ENCODE data around the gene TMPRSS13. TPM values are rescaled to one million over a fixed set of nuclear protein-coding genes. Genes with fewer than 3 reads are reported as not detected.

TMPRSS13 gene
- polyA plus RNA-seq, 3 donors: 0.17 to 2.4 (median 0.37) TPM

DNA sequence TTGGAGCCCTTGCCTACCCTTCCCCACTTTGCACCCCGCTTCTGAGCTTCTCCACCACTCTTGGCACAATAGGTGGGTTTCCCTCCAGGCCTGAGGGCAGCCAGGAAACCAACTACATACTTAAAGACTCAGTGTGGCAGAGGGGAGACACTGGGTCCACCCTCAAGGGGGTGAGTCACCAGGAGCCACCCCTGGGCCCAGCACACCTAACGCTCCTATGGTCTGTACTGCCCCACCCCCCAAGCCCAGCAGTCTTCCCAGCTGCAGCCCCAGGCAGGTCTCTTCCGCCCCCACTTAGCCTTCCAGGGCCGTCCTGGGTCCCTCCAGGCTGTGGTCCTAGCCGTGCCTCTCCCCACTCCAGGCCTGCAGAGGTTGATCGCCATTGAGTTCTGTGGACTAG, 3.2 kb upstream of the TMPRSS13 start:
- intact Hi-C loops (cut with micrococcal nuclease): no loop called here
- H2AFZ ChIP-seq (ENCODE audit: insufficient read depth, low read depth, low read length, poor library complexity, severe bottlenecking): no peak overlapping the region
- peaks cover 29 to 36% of the 10 kb centered on the region in 2 donors for H3K4me1 ChIP-seq (ENCODE audit: control insufficient read depth in 1 of 2, insufficient read depth in 2 of 2, low read length in 2 of 2)
- H4K20me1 ChIP-seq (ENCODE audit: insufficient read depth, low read length): no peaks in the 10 kb centered on the region
- H3K79me2 ChIP-seq (ENCODE audit: insufficient read depth, low read length): no peaks in the 10 kb centered on the region
- no peak overlapping the region for H3K4me2 ChIP-seq (replicated peaks; ENCODE audit: extremely low read depth, low read length, poor library complexity, severe bottlenecking)
- no peak overlapping the region for H3K27ac ChIP-seq (ENCODE audit: low read depth in 1 of 2, low read length in 2 of 2)
- H3K9ac ChIP-seq (ENCODE audit: insufficient read depth, low read length, poor library complexity, severe bottlenecking): no peak overlapping the region
- H3K9me3 Mint-ChIP-seq: peaks cover 0 to 1% (median 0%) of the 10 kb centered on the region in 7 donors
- H3K9me3 ChIP-seq (replicated peaks in 1 of 2; ENCODE audit: control insufficient read depth in 1 of 2, insufficient read depth in 1 of 2, low read length in 2 of 2): no peaks in the 10 kb centered on the region
- H3K4me1 Mint-ChIP-seq: peaks cover 46% of the 10 kb centered on the region
- no peaks in the 10 kb centered on the region for H3K27me3 ChIP-seq (ENCODE audit: control insufficient read depth in 2 of 2, insufficient read depth in 2 of 2, low read length in 2 of 2)
- no peaks in the 10 kb centered on the region for H3K36me3 Mint-ChIP-seq
- TF ChIP-seq, protein P1, sequence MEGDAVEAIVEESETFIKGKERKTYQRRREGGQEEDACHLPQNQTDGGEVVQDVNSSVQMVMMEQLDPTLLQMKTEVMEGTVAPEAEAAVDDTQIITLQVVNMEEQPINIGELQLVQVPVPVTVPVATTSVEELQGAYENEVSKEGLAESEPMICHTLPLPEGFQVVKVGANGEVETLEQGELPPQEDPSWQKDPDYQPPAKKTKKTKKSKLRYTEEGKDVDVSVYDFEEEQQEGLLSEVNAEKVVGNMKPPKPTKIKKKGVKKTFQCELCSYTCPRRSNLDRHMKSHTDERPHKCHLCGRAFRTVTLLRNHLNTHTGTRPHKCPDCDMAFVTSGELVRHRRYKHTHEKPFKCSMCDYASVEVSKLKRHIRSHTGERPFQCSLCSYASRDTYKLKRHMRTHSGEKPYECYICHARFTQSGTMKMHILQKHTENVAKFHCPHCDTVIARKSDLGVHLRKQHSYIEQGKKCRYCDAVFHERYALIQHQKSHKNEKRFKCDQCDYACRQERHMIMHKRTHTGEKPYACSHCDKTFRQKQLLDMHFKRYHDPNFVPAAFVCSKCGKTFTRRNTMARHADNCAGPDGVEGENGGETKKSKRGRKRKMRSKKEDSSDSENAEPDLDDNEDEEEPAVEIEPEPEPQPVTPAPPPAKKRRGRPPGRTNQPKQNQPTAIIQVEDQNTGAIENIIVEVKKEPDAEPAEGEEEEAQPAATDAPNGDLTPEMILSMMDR (IDR thresholded peaks at IDR 0.05): no peak
- no peaks in the 10 kb centered on the region for H3K36me3 ChIP-seq (replicated peaks in 1 of 2; ENCODE audit: control insufficient read depth in 1 of 2, insufficient read depth in 2 of 2, low read length in 2 of 2)
- H3K27me3 Mint-ChIP-seq (ENCODE audit: low read depth in 3 of 3): peaks cover 0 to 4% (median 2%) of the 10 kb centered on the region in 3 donors
- no peak overlapping the region for H3K4me3 ChIP-seq (replicated peaks in 1 of 3; ENCODE audit: low read depth in 2 of 3, low read length in 3 of 3)
- H3K4me3 Mint-ChIP-seq: no peak overlapping the region
- H3K27ac Mint-ChIP-seq: peak overlapping the region in 2 of 7 donors; percentile 1 to 48
- DNase-seq: no peak
- 90% methylated on average over 6 of the region's 6 CpGs for WGBS (ENCODE audit: insufficient coverage)

DNA sequence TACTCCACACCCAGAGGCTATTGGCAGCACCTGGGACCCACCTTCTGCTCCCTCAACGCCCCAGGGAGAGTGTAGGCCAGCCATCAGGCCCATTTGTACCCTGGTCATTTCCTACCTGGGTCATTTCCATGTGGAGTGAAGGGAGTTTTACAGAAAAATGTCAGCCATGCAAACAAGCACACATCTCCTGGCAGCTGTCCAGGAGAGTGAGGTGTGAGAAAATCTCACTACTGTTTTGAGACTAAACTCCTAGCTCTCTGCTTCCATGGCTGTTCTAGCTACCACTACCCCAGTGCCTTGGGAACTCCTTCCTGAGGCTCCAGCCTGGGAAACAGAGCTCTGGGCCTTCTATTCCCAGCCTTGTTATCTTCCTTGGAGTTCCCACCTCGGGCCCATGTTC, 2.8 kb upstream of the TMPRSS13 start:
- Mint-ChIP-seq H3K36me3 (no peaks in the 10 kb centered on the region), H3K9me3 (peaks cover 0 to 1% (median 0%) of the 10 kb centered on the region in 7 donors), H3K4me3 (no peak overlapping the region), H3K27ac (peak overlapping the region in 1 of 7 donors; percentile 48), H3K4me1 (peaks cover 46% of the 10 kb centered on the region), H3K27me3 (ENCODE audit: low read depth in 3 of 3) (peaks cover 0 to 4% (median 2%) of the 10 kb centered on the region in 3 donors)
- TF ChIP-seq, protein P1 (IDR thresholded peaks at IDR 0.05): no peak
- intact Hi-C loops (cut with micrococcal nuclease): no loop called here
- 100% methylated on average over 1 of the region's 2 CpGs for WGBS (ENCODE audit: insufficient coverage)
- Histone ChIP-seq H3K27ac (ENCODE audit: low read depth in 1 of 2, low read length in 2 of 2) (no peak overlapping the region), H3K4me3 (replicated peaks in 1 of 3; ENCODE audit: low read depth in 2 of 3, low read length in 3 of 3) (no peak overlapping the region), H3K9ac (ENCODE audit: insufficient read depth, low read length, poor library complexity, severe bottlenecking) (no peak overlapping the region), H4K20me1 (ENCODE audit: insufficient read depth, low read length) (no peaks in the 10 kb centered on the region), H2AFZ (ENCODE audit: insufficient read depth, low read depth, low read length, poor library complexity, severe bottlenecking) (no peak overlapping the region), H3K9me3 (replicated peaks in 1 of 2; ENCODE audit: control insufficient read depth in 1 of 2, insufficient read depth in 1 of 2, low read length in 2 of 2) (no peaks in the 10 kb centered on the region), H3K27me3 (ENCODE audit: control insufficient read depth in 2 of 2, insufficient read depth in 2 of 2, low read length in 2 of 2) (no peaks in the 10 kb centered on the region), H3K4me1 (ENCODE audit: control insufficient read depth in 1 of 2, insufficient read depth in 2 of 2, low read length in 2 of 2) (peaks cover 29 to 36% of the 10 kb centered on the region in 2 donors), H3K4me2 (replicated peaks; ENCODE audit: extremely low read depth, low read length, poor library complexity, severe bottlenecking) (no peak overlapping the region), H3K36me3 (replicated peaks in 1 of 2; ENCODE audit: control insufficient read depth in 1 of 2, insufficient read depth in 2 of 2, low read length in 2 of 2) (no peaks in the 10 kb centered on the region), H3K79me2 (ENCODE audit: insufficient read depth, low read length) (no peaks in the 10 kb centered on the region)
- DNase-seq: no peak
